PC-3 (cell line): ENCODE results near the gene SMARCA4. TPM values are rescaled to one million over a fixed set of nuclear protein-coding genes. Genes with fewer than 3 reads are reported as not detected.
"Not testable (repeated sequence)": the region's sequence is repeated elsewhere in the genome, so short reads cannot be mapped to it uniquely, and the experiment has no call there.

Experiments
- ATAC-seq: fragments of 200-7000 bp; cut with Tn5 transposase; 2 replicates; pipeline ENCODE4 v1.9.1; 2020; ENCODE audit warnings: mild to moderate bottlenecking, moderate library complexity
- BruUV-seq: library from RNA; stranded (reverse); fragments of 400-500 nt; replicated peaks from 2 replicates; lab custom pipeline; 2021; lab: Mats Ljungman, UMichigan
- CTCF ChIA-PET: fragments of 300-600 bp; sonication (Branson Sonifier 250); formaldehyde crosslinking; loops from one replicate; lab custom pipeline; 2022; ENCODE audit warnings: antibody characterized with exemption; lab: Charles Lee
- POLR2A ChIA-PET: fragments of 300-600 bp; sonication (Branson Sonifier 250); formaldehyde crosslinking; loops from one replicate; lab custom pipeline; 2022; ENCODE audit warnings: antibody characterized with exemption; ENCODE audit not compliant: unreplicated experiment; lab: Charles Lee
- DNase-seq: peaks from one replicate; pipeline ENCODE4 v3.0.0-alpha.2; 2015
- H2AFZ ChIP-seq: fragments of 300-600 bp; sonication (generic); 2 replicates; pipeline ENCODE4 v1.6.0; 2016; ENCODE audit warnings: antibody characterized with exemption, low read length
- H3F3A ChIP-seq: fragments of 300-600 bp; sonication (generic); one replicate; pipeline ENCODE4 v1.6.0; 2017; ENCODE audit warnings: antibody characterized with exemption, low read length, control low read depth, mild to moderate bottlenecking; ENCODE audit not compliant: unreplicated experiment
- H3K27ac ChIP-seq: fragments of 300-600 bp; sonication (generic); 2 replicates; pipeline ENCODE4 v1.5.1; 2016; ENCODE audit warnings: mild to moderate bottlenecking, low read length
- H3K27me3 ChIP-seq: fragments of 300-600 bp; sonication (generic); 2 replicates; pipeline ENCODE4 v1.6.1; 2016; ENCODE audit warnings: low read length, mixed read lengths
- H3K36me3 ChIP-seq: fragments of 300-600 bp; sonication (generic); 2 replicates; pipeline ENCODE4 v1.6.1; 2016; ENCODE audit warnings: low read depth, mixed run types, low read length, mixed read lengths
- H3K4me1 ChIP-seq: fragments of 300-600 bp; sonication (generic); 2 replicates; pipeline ENCODE4 v1.5.1; 2016; ENCODE audit warnings: low read length; ENCODE audit not compliant: insufficient read depth
- H3K4me2 ChIP-seq: fragments of 300-600 bp; sonication (generic); 2 replicates; pipeline ENCODE4 v1.6.0; 2016; ENCODE audit warnings: low read length
- H3K4me3 ChIP-seq: fragments of 300-600 bp; sonication (generic); 2 replicates; pipeline ENCODE4 v1.5.1; 2016; ENCODE audit warnings: mild to moderate bottlenecking, low read length, mixed read lengths
- H3K79me2 ChIP-seq: fragments of 300-600 bp; sonication (generic); 2 replicates; pipeline ENCODE4 v1.6.1; 2017; ENCODE audit warnings: low read length, mixed read lengths
- H3K9ac ChIP-seq: fragments of 300-600 bp; sonication (generic); 2 replicates; pipeline ENCODE4 v1.6.0; 2016; ENCODE audit warnings: mild to moderate bottlenecking, low read length
- H3K9me2 ChIP-seq: fragments of 300-600 bp; sonication (generic); replicated peaks from 2 replicates; pipeline ENCODE4 v1.6.1; 2016; ENCODE audit warnings: mixed run types, low read length, mixed read lengths
- H3K9me3 ChIP-seq: fragments of 300-600 bp; sonication (generic); 2 replicates; pipeline ENCODE4 v1.6.1; 2016; ENCODE audit warnings: low read length, mixed read lengths
- H4K20me1 ChIP-seq: fragments of 300-600 bp; sonication (generic); 2 replicates; pipeline ENCODE4 v1.6.1; 2016; ENCODE audit warnings: low read length, mixed read lengths
- CTCF ChIP-seq: fragments of 300-600 bp; sonication (generic); conservative IDR thresholded peaks from 2 replicates; pipeline ENCODE4 v1.5.1; 2017; ENCODE audit warnings: antibody characterized with exemption, low read depth, mild to moderate bottlenecking, low read length
- EZH2 ChIP-seq: fragments of 300-600 bp; sonication (generic); IDR thresholded peaks from one replicate; pipeline ENCODE4 v1.6.1; 2017; ENCODE audit warnings: antibody characterized with exemption, mild to moderate bottlenecking, low read length; ENCODE audit not compliant: unreplicated experiment
- EZH2phosphoT487 ChIP-seq: fragments of 300-600 bp; sonication (generic); IDR thresholded peaks from 2 replicates; pipeline ENCODE4 v1.6.1; 2018; ENCODE audit warnings: mild to moderate bottlenecking, antibody characterized with exemption, low read length, borderline replicate concordance
- intact Hi-C: fragments of 100-400 bp; cut with micrococcal nuclease; formaldehyde crosslinking; loops from 2 replicates; pipeline ENCODE4 v1.9.0; 2023
- total RNA-seq: library from RNA; depleted of rRNA; stranded (reverse); fragments of >200 nt; gene quantifications from 2 replicates; pipeline ENCODE4 v1.2.3, GENCODE V29; 2014

SMARCA4 gene
- total RNA-seq, 1 experiment from 2014 or later: 197 TPM

- peak overlapping the region; percentile 89 for H3K4me3 ChIP-seq
- peaks cover 43% of the 10 kb centered on the region for H3K79me2 ChIP-seq
- no peaks in the 10 kb centered on the region for H3K9me2 ChIP-seq
- H2AFZ ChIP-seq: peak overlapping the region; percentile 70
- ChIA-PET POLR2A (interaction anchor here (0.6 to 0.7 kb wide), 4 partner anchors 53 to 1398 kb away, joined by 3 to 12 read pairs (median 4); partner anchors contain the start of gene SMARCA4), CTCF (interaction anchor here (0.8 to 1.1 kb wide), 3 partner anchors 38 to 152 kb away, joined by 3 to 5 read pairs (median 4); no protein-coding TSS in a partner anchor)
- BruUV-seq: no TSS peak
- TF ChIP-seq EZH2phosphoT487 (no peak), CTCF (no peak), EZH2 (no peak)
- peaks cover 18% of the 10 kb centered on the region for H3K36me3 ChIP-seq
- H3F3A ChIP-seq: peaks cover 9% of the 10 kb centered on the region
- no peaks in the 10 kb centered on the region for H3K27me3 ChIP-seq
- DNase-seq: no peak
- no peaks in the 10 kb centered on the region for H3K9me3 ChIP-seq
- H3K4me2 ChIP-seq: peak overlapping the region; percentile 85
- peaks cover 20% of the 10 kb centered on the region for H4K20me1 ChIP-seq
- ATAC-seq: no peak
- intact Hi-C loops: loop anchor here (1.0 kb wide), 1 partner anchor 52 kb away; no protein-coding TSS in a partner anchor
- peak overlapping the region; percentile 93 for H3K27ac ChIP-seq
- H3K4me1 ChIP-seq: peaks cover 35% of the 10 kb centered on the region
- H3K9ac ChIP-seq: peak overlapping the region; percentile 98
Measured at GRCh38 chr19:11088506-11089253, 127.8 kb downstream of the SMARCA4 start.

DNA sequence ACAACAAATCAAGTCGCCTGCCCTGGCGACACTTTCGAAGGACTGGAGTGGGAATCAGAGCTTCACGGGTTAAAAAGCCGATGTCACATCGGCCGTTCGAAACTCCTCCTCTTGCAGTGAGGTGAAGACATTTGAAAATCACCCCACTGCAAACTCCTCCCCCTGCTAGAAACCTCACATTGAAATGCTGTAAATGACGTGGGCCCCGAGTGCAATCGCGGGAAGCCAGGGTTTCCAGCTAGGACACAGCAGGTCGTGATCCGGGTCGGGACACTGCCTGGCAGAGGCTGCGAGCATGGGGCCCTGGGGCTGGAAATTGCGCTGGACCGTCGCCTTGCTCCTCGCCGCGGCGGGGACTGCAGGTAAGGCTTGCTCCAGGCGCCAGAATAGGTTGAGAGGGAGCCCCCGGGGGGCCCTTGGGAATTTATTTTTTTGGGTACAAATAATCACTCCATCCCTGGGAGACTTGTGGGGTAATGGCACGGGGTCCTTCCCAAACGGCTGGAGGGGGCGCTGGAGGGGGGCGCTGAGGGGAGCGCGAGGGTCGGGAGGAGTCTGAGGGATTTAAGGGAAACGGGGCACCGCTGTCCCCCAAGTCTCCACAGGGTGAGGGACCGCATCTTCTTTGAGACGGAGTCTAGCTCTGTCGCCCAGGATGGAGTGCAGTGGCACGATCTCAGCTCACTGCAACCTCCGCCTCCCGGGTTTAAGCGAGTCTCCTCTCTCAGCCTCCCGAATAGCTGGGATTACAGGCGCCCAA is 128.6 kb downstream of the SMARCA4 start, which contains the start of gene LDLR:
TSS of gene LDLR (plus strand) at position 210 of the 760 bp plus-strand sequence. CDS start at position 296, 86 bp downstream.
- ATAC-seq (peak; percentile 34), DNase-seq (peak; percentile 98)
- TF ChIP-seq EZH2phosphoT487 (no peak), CTCF (no peak), EZH2 (no peak)
- ChIA-PET CTCF (interaction anchor here (0.8 to 1.1 kb wide), 4 partner anchors 37 to 153 kb away, joined by 3 to 5 read pairs (median 4); no protein-coding TSS in a partner anchor), POLR2A (interaction anchor here (0.6 to 0.7 kb wide), 6 partner anchors 54 to 1397 kb away, joined by 3 to 12 read pairs (median 4); partner anchors contain the start of genes ODAD3 and SMARCA4)
- H3K27me3 ChIP-seq: no peaks in the 10 kb centered on the region
- H4K20me1 ChIP-seq: peaks cover 22% of the 10 kb centered on the region
- H3F3A ChIP-seq: peaks cover 11% of the 10 kb centered on the region
- H3K9me2 ChIP-seq: no peaks in the 10 kb centered on the region
- BruUV-seq: TSS peak; percentile 51
- intact Hi-C loops: loop anchor here (1.0 to 5.0 kb wide), 2 partner anchors 53 to 152 kb away; no protein-coding TSS in a partner anchor
- peak within 1 kb of the TSS; percentile 70 for H2AFZ ChIP-seq
- H3K9me3 ChIP-seq: no peaks in the 10 kb centered on the region
- peak within 1 kb of the TSS; percentile 89 for H3K4me3 ChIP-seq
- H3K27ac ChIP-seq: peak within 1 kb of the TSS; percentile 93
- H3K9ac ChIP-seq: peak within 1 kb of the TSS; percentile 98
- H3K36me3 ChIP-seq: peaks cover 23% of the 10 kb centered on the region
- H3K4me2 ChIP-seq: peak within 1 kb of the TSS; percentile 85
- peaks cover 41% of the 10 kb centered on the region for H3K4me1 ChIP-seq
- H3K79me2 ChIP-seq: peaks cover 50% of the 10 kb centered on the region

DNA sequence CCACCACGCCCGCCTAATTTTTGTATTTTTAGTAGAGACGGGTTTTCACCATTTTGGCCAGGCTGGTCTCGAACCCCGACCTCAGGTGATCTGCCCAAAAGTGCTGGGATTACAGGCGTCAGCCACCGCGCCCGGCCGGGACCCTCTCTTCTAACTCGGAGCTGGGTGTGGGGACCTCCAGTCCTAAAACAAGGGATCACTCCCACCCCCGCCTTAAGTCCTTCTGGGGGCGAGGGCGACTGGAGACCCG is 129.1 kb downstream of the SMARCA4 start:
- peaks cover 52% of the 10 kb centered on the region for H3K79me2 ChIP-seq
- not testable (repeated sequence) for H3K9me2 ChIP-seq, DNase-seq, H2AFZ ChIP-seq, H3K27me3 ChIP-seq, BruUV-seq, H3K9me3 ChIP-seq
- peak overlapping the region; percentile 89 for H3K4me3 ChIP-seq
- peaks cover 43% of the 10 kb centered on the region for H3K4me1 ChIP-seq
- peak; percentile 0; the same call in 1 of the 2 replicates for ATAC-seq
- peaks cover 22% of the 10 kb centered on the region for H4K20me1 ChIP-seq
- ChIA-PET POLR2A (interaction anchor here (0.6 kb wide), 2 partner anchors 190 to 345 kb away, joined by 3 read pairs; partner anchors contain the start of gene ODAD3), CTCF (interaction anchor here (1.0 to 1.1 kb wide), 2 partner anchors 36 to 153 kb away, joined by 3 to 4 read pairs; no protein-coding TSS in a partner anchor)
- peak overlapping the region; percentile 98 for H3K9ac ChIP-seq
- intact Hi-C loops: loop anchor here (5.0 kb wide), 1 partner anchor 153 kb away; no protein-coding TSS in a partner anchor
- H3K4me2 ChIP-seq: peak overlapping the region; percentile 85
- peak overlapping the region; percentile 93 for H3K27ac ChIP-seq
- H3K36me3 ChIP-seq: peaks cover 25% of the 10 kb centered on the region
- peaks cover 14% of the 10 kb centered on the region for H3F3A ChIP-seq
